Natural killer cell (primary cell): ENCODE measurements around the gene COL5A1. TPM values are rescaled to one million over a fixed set of nuclear protein-coding genes. Genes with fewer than 3 reads are reported as not detected.

Experiments used
- ATAC-seq, 3 donors: fragments of 150-1000 bp in 2 of 3; fragments of 200-7000 bp in 1 of 3; cut with Tn5 transposase; 1 replicate in 1 of 3; 2 replicates in 2 of 3; pipeline ENCODE4 v1.10.0; 2021; ENCODE audit warnings: mild to moderate bottlenecking in 2 of 3, moderate library complexity in 2 of 3
- DNase-seq, 2 donors: peaks; one replicate each; pipeline versions ENCODE4 v3.0.0 to v3.0.0-alpha.2; 2013 to 2021; ENCODE audit warnings: mixed read lengths in 1 of 2
- H3K27ac ChIP-seq: one replicate; pipeline ENCODE4 v1.5.1; 2013; ENCODE audit warnings: mild to moderate bottlenecking, low read length
- H3K27me3 ChIP-seq: one replicate; pipeline ENCODE4 v1.6.1; 2013; ENCODE audit warnings: low read length; ENCODE audit not compliant: control insufficient read depth, insufficient read depth
- H3K36me3 ChIP-seq: one replicate; pipeline ENCODE4 v1.6.1; 2013; ENCODE audit warnings: low read length; ENCODE audit not compliant: control insufficient read depth, insufficient read depth
- H3K4me1 ChIP-seq: one replicate; pipeline ENCODE4 v1.6.1; 2013; ENCODE audit warnings: low read length; ENCODE audit not compliant: control insufficient read depth, insufficient read depth
- H3K4me3 ChIP-seq: one replicate; pipeline ENCODE4 v1.5.1; 2013; ENCODE audit warnings: low read length
- H3K9me3 ChIP-seq: one replicate; pipeline ENCODE4 v1.6.1; 2013; ENCODE audit warnings: low read length; ENCODE audit not compliant: control insufficient read depth, insufficient read depth
- H3K27ac Mint-ChIP-seq, 2 donors: one replicate each; pipeline ENCODE4 v1.8.0; 2022; ENCODE audit warnings: mild to moderate bottlenecking in 2 of 2, mixed read lengths in 2 of 2, moderate library complexity in 1 of 2
- H3K27me3 Mint-ChIP-seq, 2 donors: one replicate each; pipeline ENCODE4 v1.8.0; 2022; ENCODE audit warnings: low read depth in 2 of 2, mixed read lengths in 2 of 2
- H3K36me3 Mint-ChIP-seq: one replicate; pipeline ENCODE4 v1.8.0; 2022; ENCODE audit warnings: mixed read lengths
- H3K4me1 Mint-ChIP-seq, 2 donors: one replicate each; pipeline ENCODE4 v1.8.0; 2022; ENCODE audit warnings: mixed read lengths in 2 of 2
- H3K4me3 Mint-ChIP-seq: one replicate; pipeline ENCODE4 v1.8.0; 2022; ENCODE audit warnings: mild to moderate bottlenecking, moderate library complexity, mixed read lengths
- H3K9me3 Mint-ChIP-seq, 2 donors: one replicate each; pipeline ENCODE4 v1.8.0; 2022; ENCODE audit warnings: mixed read lengths in 2 of 2
- CTCF ChIP-seq: fragments of 200-600 bp; IDR thresholded peaks from one replicate; pipeline ENCODE4 v1.8.0; 2022; ENCODE audit warnings: antibody characterized with exemption
- WGBS: methylation state at CpG from one replicate; pipeline ENCODE4 v1.1.7; 2013; ENCODE audit warnings: missing lambda C conversion rate; ENCODE audit not compliant: insufficient coverage; 5-methylcytosine and 5-hydroxymethylcytosine counted together
- intact Hi-C: fragments of 100-400 bp; cut with micrococcal nuclease; formaldehyde crosslinking; loops from one replicate; pipeline ENCODE4 v1.14.2; 2022
- total RNA-seq, 4 donors: library from RNA; stranded (reverse); fragments of 120-200 nt in 1 of 4; gene quantifications; one replicate each; pipeline versions ENCODE4 v1.2.3 to v1.2.4, GENCODE V29; 2013 to 2022

Gene COL5A1
- total RNA-seq, 3 donors from 2014 or later (not counting 1 experiment from before 2014, with no cell fraction given), result 0.11 to 0.28 (median 0.23) TPM

- Mint-ChIP-seq H3K4me1 (no peaks in the 10 kb centered on the region), H3K27ac (no peak within 1 kb of the TSS)
Observed at GRCh38 chr9:134880484-134881312, 239.1 kb downstream of the COL5A1 start, which contains the start of gene FCN2. Gene FCN2 (plus strand): TSS chr9:134880810. CDS start chr9:134880822, 12 bp downstream.

GRCh38 chr9:134881313-134881670, 239.7 kb downstream of the COL5A1 start:
- no peaks in the 10 kb centered on the region for H3K4me1 Mint-ChIP-seq
- H3K9me3 Mint-ChIP-seq, result no peaks in the 10 kb centered on the region
- Histone ChIP-seq H3K9me3 (no peaks in the 10 kb centered on the region), H3K27me3 (no peaks in the 10 kb centered on the region), H3K4me3 (no peak overlapping the region), H3K36me3 (no peaks in the 10 kb centered on the region), H3K27ac (no peak overlapping the region), H3K4me1 (no peaks in the 10 kb centered on the region)
- DNase-seq, result no peak
- H3K27ac Mint-ChIP-seq, result no peak overlapping the region
- intact Hi-C loops, result no loop called here
- no peaks in the 10 kb centered on the region for H3K36me3 Mint-ChIP-seq
- TF ChIP-seq CTCF, result no peak
- ATAC-seq, result no peak
- 88% methylated on average over 13 of the region's 13 CpGs for WGBS
- H3K4me3 Mint-ChIP-seq, result no peak overlapping the region
- peaks cover 2 to 18% of the 10 kb centered on the region in 2 donors for H3K27me3 Mint-ChIP-seq

More at GRCh38 chr9:134880484-134881312, 239.1 kb downstream of the COL5A1 start, which contains the start of gene FCN2:
- intact Hi-C loops, result no loop called here
- no peak within 1 kb of the TSS for H3K4me3 ChIP-seq
- H3K9me3 Mint-ChIP-seq, result no peaks in the 10 kb centered on the region
- ATAC-seq (no peak), DNase-seq (no peak)
- H3K4me3 Mint-ChIP-seq, result no peak within 1 kb of the TSS
- H3K36me3 ChIP-seq, result no peaks in the 10 kb centered on the region
- no peaks in the 10 kb centered on the region for H3K4me1 ChIP-seq
- no peaks in the 10 kb centered on the region for H3K27me3 ChIP-seq
- 73% methylated on average over 25 of the region's 25 CpGs for WGBS
- no peak within 1 kb of the TSS for H3K27ac ChIP-seq
- no peaks in the 10 kb centered on the region for H3K36me3 Mint-ChIP-seq
- TF ChIP-seq CTCF, result no peak
- no peaks in the 10 kb centered on the region for H3K9me3 ChIP-seq
- peaks cover 2 to 18% of the 10 kb centered on the region in 2 donors for H3K27me3 Mint-ChIP-seq

- Mint-ChIP-seq H3K4me1 (no peaks in the 10 kb centered on the region), H3K36me3 (no peaks in the 10 kb centered on the region), H3K9me3 (no peaks in the 10 kb centered on the region), H3K27me3 (peaks cover 2 to 12% of the 10 kb centered on the region in 2 donors), H3K4me3 (no peak overlapping the region), H3K27ac (no peak overlapping the region)
- Histone ChIP-seq H3K9me3 (no peaks in the 10 kb centered on the region), H3K27ac (no peak overlapping the region), H3K36me3 (no peaks in the 10 kb centered on the region), H3K4me1 (no peaks in the 10 kb centered on the region), H3K4me3 (no peak overlapping the region), H3K27me3 (no peaks in the 10 kb centered on the region)
- intact Hi-C loops, result no loop called here
- DNase-seq (no peak), ATAC-seq (no peak)
- WGBS, result 91% methylated on average over 3 of the region's 3 CpGs
- no peak for TF ChIP-seq CTCF
Observed at GRCh38 chr9:134882204-134882785, 240.7 kb downstream of the COL5A1 start.
